Astrocyte (in vitro differentiated cells and primary cell): ENCODE results near the gene RIN1. TPM values are rescaled to one million over a fixed set of nuclear protein-coding genes. Genes with fewer than 3 reads are reported as not detected.

Experiments used
- DNase-seq: peaks from one replicate; pipeline ENCODE4 v3.0.0-alpha.2; 2010; ENCODE audit warnings: low read depth
- FAIRE-seq: peaks from 2 replicates; lab custom pipeline; 2011; peaks lifted over from hg19 to GRCh38; lab: Jason Lieb, UNC
- H2AFZ ChIP-seq: 2 replicates; pipeline ENCODE4 v1.6.0; 2012; ENCODE audit warnings: low read depth, low read length, inconsistent platforms
- H3K27ac ChIP-seq: 2 replicates; pipeline ENCODE4 v1.5.1; 2011; ENCODE audit warnings: low read depth, low read length, inconsistent platforms
- H3K27me3 ChIP-seq: 2 replicates; pipeline ENCODE4 v1.6.0; 2011; ENCODE audit warnings: low read length, inconsistent platforms; ENCODE audit not compliant: insufficient read depth
- H3K36me3 ChIP-seq: 2 replicates; pipeline ENCODE4 v1.5.1; 2011; ENCODE audit warnings: low read length, inconsistent platforms; ENCODE audit not compliant: insufficient read depth
- H3K4me1 ChIP-seq: 2 replicates; pipeline ENCODE4 v1.5.1; 2011; ENCODE audit warnings: low read length, inconsistent platforms; ENCODE audit not compliant: insufficient read depth
- H3K4me2 ChIP-seq: 2 replicates; pipeline ENCODE4 v1.6.0; 2012; ENCODE audit warnings: low read length, inconsistent platforms
- H3K4me3 ChIP-seq: 2 replicates; pipeline ENCODE4 v1.5.1; 2011; ENCODE audit warnings: low read depth, mild to moderate bottlenecking, low read length, inconsistent platforms; ENCODE audit not compliant: insufficient read depth
- H3K79me2 ChIP-seq: 2 replicates; pipeline ENCODE4 v1.6.0; 2012; ENCODE audit warnings: mild to moderate bottlenecking, low read length, inconsistent platforms; ENCODE audit not compliant: insufficient read depth
- H3K9ac ChIP-seq: 2 replicates; pipeline ENCODE4 v1.6.0; 2012; ENCODE audit warnings: mild to moderate bottlenecking, low read length, inconsistent platforms
- H3K9me3 ChIP-seq: 2 replicates; pipeline ENCODE4 v1.5.1; 2012; ENCODE audit warnings: low read depth, mild to moderate bottlenecking, low read length, inconsistent platforms; ENCODE audit not compliant: insufficient read depth
- H4K20me1 ChIP-seq: 2 replicates; pipeline ENCODE4 v1.6.0; 2012; ENCODE audit warnings: low read length, inconsistent platforms; ENCODE audit not compliant: insufficient read depth
- H3K27ac Mint-ChIP-seq: one replicate; pipeline ENCODE4 v1.8.0; 2021; ENCODE audit warnings: mild to moderate bottlenecking, mixed read lengths; ENCODE audit not compliant: unreplicated experiment
- H3K27me3 Mint-ChIP-seq: one replicate; pipeline ENCODE4 v1.8.0; 2021; ENCODE audit warnings: low read depth, mixed read lengths; ENCODE audit not compliant: unreplicated experiment
- H3K36me3 Mint-ChIP-seq: one replicate; pipeline ENCODE4 v1.8.0; 2021; ENCODE audit warnings: low read depth, mixed read lengths; ENCODE audit not compliant: unreplicated experiment
- H3K4me1 Mint-ChIP-seq: one replicate; pipeline ENCODE4 v1.8.0; 2021; ENCODE audit warnings: low read depth, mixed read lengths; ENCODE audit not compliant: unreplicated experiment
- H3K4me3 Mint-ChIP-seq: one replicate; pipeline ENCODE4 v1.8.0; 2021; ENCODE audit warnings: mild to moderate bottlenecking, moderate library complexity, mixed read lengths; ENCODE audit not compliant: unreplicated experiment
- H3K9me3 Mint-ChIP-seq: one replicate; pipeline ENCODE4 v1.8.0; 2021; ENCODE audit warnings: mild to moderate bottlenecking, mixed read lengths; ENCODE audit not compliant: unreplicated experiment
- CTCF ChIP-seq: IDR thresholded peaks from 2 replicates; pipeline ENCODE4 v1.5.1; 2011; ENCODE audit warnings: low read depth, mild to moderate bottlenecking, inconsistent platforms, low read length, moderate library complexity; ENCODE audit not compliant: insufficient read depth
- EZH2 ChIP-seq: IDR thresholded peaks from 2 replicates; pipeline ENCODE4 v1.6.1; 2012; ENCODE audit warnings: mild to moderate bottlenecking, low read length, inconsistent platforms; ENCODE audit not compliant: insufficient read depth
- total RNA-seq: library from RNA; stranded (reverse); gene quantifications from 2 replicates; pipeline ENCODE4 v1.2.1, GENCODE V29; 2021

Gene RIN1
- total RNA-seq, 1 donor from 2014 or later = 12.0 TPM

- Mint-ChIP-seq H3K4me3 (no peak overlapping the region), H3K27ac (peak overlapping the region; percentile 18), H3K36me3 (no peaks in the 10 kb centered on the region), H3K9me3 (no peaks in the 10 kb centered on the region), H3K4me1 (peaks cover 14% of the 10 kb centered on the region), H3K27me3 (peaks cover 16% of the 10 kb centered on the region)
- no peak overlapping the region for H3K4me2 ChIP-seq
- H3K9me3 ChIP-seq = no peaks in the 10 kb centered on the region
- H4K20me1 ChIP-seq = peaks cover 7% of the 10 kb centered on the region
- no peaks in the 10 kb centered on the region for H3K27me3 ChIP-seq
- H3K36me3 ChIP-seq = no peaks in the 10 kb centered on the region
- H3K27ac ChIP-seq = no peak overlapping the region
- H3K4me3 ChIP-seq = no peak overlapping the region
- TF ChIP-seq EZH2 (no peak), CTCF (no peak)
- peaks cover 17% of the 10 kb centered on the region for H3K79me2 ChIP-seq
- FAIRE-seq = no peak
- H3K9ac ChIP-seq = no peak overlapping the region
- peaks cover 25% of the 10 kb centered on the region for H3K4me1 ChIP-seq
- no peak overlapping the region for H2AFZ ChIP-seq
- no peak for DNase-seq
Measured at GRCh38 chr11:66310324-66310723, 25.9 kb downstream of the RIN1 start.

DNA sequence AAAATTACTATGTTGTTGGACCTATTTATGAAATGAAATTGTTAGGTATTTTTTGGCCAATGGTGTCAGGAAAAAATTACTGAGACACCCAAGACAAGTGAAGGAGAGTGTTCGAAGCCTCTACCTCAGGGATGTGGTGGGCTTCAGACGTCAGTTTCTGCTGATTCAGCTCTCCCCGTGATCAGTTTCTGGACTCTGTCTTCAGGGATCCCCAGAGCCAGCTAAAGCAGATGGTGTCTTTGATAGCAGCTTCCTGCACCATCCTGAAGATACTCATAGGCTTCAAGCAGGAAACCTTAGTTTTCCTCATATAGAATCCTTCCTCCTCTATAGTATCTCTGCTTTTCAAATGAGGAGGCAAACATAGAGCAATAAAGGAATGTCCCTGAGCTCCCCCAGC is 26.8 kb downstream of the RIN1 start:
- Histone ChIP-seq H3K27me3 (no peaks in the 10 kb centered on the region), H3K27ac (no peak overlapping the region), H3K4me3 (no peak overlapping the region), H3K4me2 (no peak overlapping the region), H3K9ac (no peak overlapping the region), H3K9me3 (no peaks in the 10 kb centered on the region), H3K4me1 (peaks cover 23% of the 10 kb centered on the region), H2AFZ (no peak overlapping the region), H3K79me2 (peaks cover 8% of the 10 kb centered on the region), H3K36me3 (no peaks in the 10 kb centered on the region), H4K20me1 (peaks cover under 1% of the 10 kb centered on the region)
- no peak for DNase-seq
- no peak for FAIRE-seq
- H3K9me3 Mint-ChIP-seq = no peaks in the 10 kb centered on the region
- no peaks in the 10 kb centered on the region for H3K36me3 Mint-ChIP-seq
- peaks cover 16% of the 10 kb centered on the region for H3K27me3 Mint-ChIP-seq
- peaks cover 11% of the 10 kb centered on the region for H3K4me1 Mint-ChIP-seq
- no peak overlapping the region for H3K4me3 Mint-ChIP-seq
- TF ChIP-seq EZH2 (no peak), CTCF (no peak)
- H3K27ac Mint-ChIP-seq = no peak overlapping the region

GRCh38 chr11:66302656-66303055 is 33.6 kb downstream of the RIN1 start:
- no peak overlapping the region for H3K4me3 Mint-ChIP-seq
- Histone ChIP-seq H3K4me2 (no peak overlapping the region), H3K9me3 (no peaks in the 10 kb centered on the region), H2AFZ (no peak overlapping the region), H3K27ac (no peak overlapping the region), H3K4me1 (no peaks in the 10 kb centered on the region), H3K9ac (no peak overlapping the region), H3K36me3 (no peaks in the 10 kb centered on the region), H4K20me1 (no peaks in the 10 kb centered on the region), H3K79me2 (no peaks in the 10 kb centered on the region), H3K27me3 (no peaks in the 10 kb centered on the region), H3K4me3 (no peak overlapping the region)
- H3K9me3 Mint-ChIP-seq = no peaks in the 10 kb centered on the region
- no peaks in the 10 kb centered on the region for H3K36me3 Mint-ChIP-seq
- FAIRE-seq (no peak), DNase-seq (no peak)
- H3K27ac Mint-ChIP-seq = no peak overlapping the region
- no peaks in the 10 kb centered on the region for H3K4me1 Mint-ChIP-seq
- peaks cover 15% of the 10 kb centered on the region for H3K27me3 Mint-ChIP-seq
- TF ChIP-seq CTCF (no peak), EZH2 (no peak)
